KMS-11 (cell line): ENCODE data around the gene KCNMB2.

Experiments used
- H2AFZ ChIP-seq: fragments of 200-600 bp; sonication (generic); 2 replicates; pipeline ENCODE4 v1.6.1; 2016; ENCODE audit warnings: antibody characterized with exemption, mixed run types, low read depth
- H3K27ac ChIP-seq: fragments of 200-600 bp; sonication (generic); 2 replicates; pipeline ENCODE4 v1.6.1; 2016; ENCODE audit warnings: mild to moderate bottlenecking, mixed run types
- H3K27me3 ChIP-seq: fragments of 200-600 bp; sonication (generic); 2 replicates; pipeline ENCODE4 v1.6.1; 2017; ENCODE audit warnings: mild to moderate bottlenecking, low read depth, mixed run types, moderate library complexity; ENCODE audit not compliant: insufficient read depth
- H3K36me3 ChIP-seq: fragments of 200-600 bp; sonication (generic); 2 replicates; pipeline ENCODE4 v1.6.1; 2017; ENCODE audit warnings: mild to moderate bottlenecking, mixed run types; ENCODE audit not compliant: insufficient read depth
- H3K4me1 ChIP-seq: fragments of 200-600 bp; sonication (generic); 2 replicates; pipeline ENCODE4 v1.6.1; 2016; ENCODE audit warnings: mild to moderate bottlenecking, low read depth, mixed run types; ENCODE audit not compliant: poor library complexity, severe bottlenecking
- H3K4me2 ChIP-seq: fragments of 200-600 bp; sonication (generic); 2 replicates; pipeline ENCODE4 v1.7.0; 2016; ENCODE audit warnings: mild to moderate bottlenecking, mixed run types
- H3K4me3 ChIP-seq: fragments of 200-600 bp; sonication (generic); IDR thresholded peaks from 2 replicates; pipeline ENCODE4 v1.6.1; 2017; ENCODE audit warnings: low read depth, low read length, mixed read lengths; ENCODE audit not compliant: insufficient read depth
- H3K79me2 ChIP-seq: fragments of 200-600 bp; sonication (generic); 2 replicates; pipeline ENCODE4 v1.6.1; 2016; ENCODE audit warnings: low read depth, mixed run types; ENCODE audit not compliant: insufficient read depth
- H3K9ac ChIP-seq: fragments of 200-600 bp; sonication (generic); 2 replicates; pipeline ENCODE4 v1.6.1; 2016; ENCODE audit warnings: mild to moderate bottlenecking, mixed run types
- H4K20me1 ChIP-seq: fragments of 200-600 bp; sonication (generic); 2 replicates; pipeline ENCODE4 v1.6.1; 2016; ENCODE audit warnings: mild to moderate bottlenecking, mixed run types; ENCODE audit not compliant: insufficient read depth
- CTCF ChIP-seq: fragments of 200-600 bp; sonication (generic); conservative IDR thresholded peaks from 2 replicates; pipeline ENCODE4 v1.6.1; 2017; ENCODE audit warnings: low read depth, mild to moderate bottlenecking, antibody characterized with exemption, low read length, moderate library complexity, mixed read lengths

The KCNMB2 gene

GRCh38 chr3:178593786-178594185 lies 57.5 kb downstream of the KCNMB2 start:
- Histone ChIP-seq H4K20me1 (no peaks in the 10 kb centered on the region), H3K4me3 (no peak overlapping the region), H3K4me1 (no peaks in the 10 kb centered on the region), H3K9ac (no peak overlapping the region), H3K27me3 (no peaks in the 10 kb centered on the region), H3K79me2 (no peaks in the 10 kb centered on the region), H3K36me3 (no peaks in the 10 kb centered on the region), H3K4me2 (no peak overlapping the region), H2AFZ (no peak overlapping the region), H3K27ac (no peak overlapping the region)
- no peak for TF ChIP-seq CTCF

GRCh38 chr3:178597371-178597770 lies 61.1 kb downstream of the KCNMB2 start:
- H3K4me1 ChIP-seq: no peaks in the 10 kb centered on the region
- TF ChIP-seq CTCF: no peak

GRCh38 chr3:178602856-178603255 lies 66.6 kb downstream of the KCNMB2 start:
- Histone ChIP-seq H3K27ac (no peak overlapping the region), H3K36me3 (no peaks in the 10 kb centered on the region), H2AFZ (no peak overlapping the region), H3K27me3 (no peaks in the 10 kb centered on the region), H3K4me1 (no peaks in the 10 kb centered on the region), H3K79me2 (no peaks in the 10 kb centered on the region), H3K4me3 (no peak overlapping the region), H3K4me2 (no peak overlapping the region), H3K9ac (no peak overlapping the region), H4K20me1 (no peaks in the 10 kb centered on the region)
- TF ChIP-seq CTCF: no peak

More at GRCh38 chr3:178597371-178597770, 61.1 kb downstream of the KCNMB2 start:
- no peak overlapping the region for H3K27ac ChIP-seq
- no peaks in the 10 kb centered on the region for H3K27me3 ChIP-seq
- no peaks in the 10 kb centered on the region for H3K79me2 ChIP-seq
- H3K9ac ChIP-seq: no peak overlapping the region
- H3K4me3 ChIP-seq: no peak overlapping the region
- no peaks in the 10 kb centered on the region for H4K20me1 ChIP-seq
- H3K4me2 ChIP-seq: no peak overlapping the region
- no peaks in the 10 kb centered on the region for H3K36me3 ChIP-seq
- H2AFZ ChIP-seq: no peak overlapping the region

- no peak for TF ChIP-seq CTCF
These were observed 67.5 kb downstream of the KCNMB2 start for GRCh38 chr3:178603735-178604134.

More at GRCh38 chr3:178603735-178604134, 67.5 kb downstream of the KCNMB2 start:
- Histone ChIP-seq H3K27me3 (no peaks in the 10 kb centered on the region), H3K4me1 (no peaks in the 10 kb centered on the region), H3K27ac (no peak overlapping the region), H4K20me1 (no peaks in the 10 kb centered on the region), H3K4me2 (no peak overlapping the region), H3K79me2 (no peaks in the 10 kb centered on the region), H3K36me3 (no peaks in the 10 kb centered on the region), H2AFZ (no peak overlapping the region), H3K4me3 (no peak overlapping the region), H3K9ac (no peak overlapping the region)
